ENCODE results near the gene ZFAND5. TPM values are rescaled to one million over a fixed set of nuclear protein-coding genes. Genes with fewer than 3 reads are reported as not detected.
A peak's percentile ranks its signal among the peaks of the same experiment; 100 is the strongest.

ZFAND5 gene
- total RNA-seq, 4 donors from 2014 or later = 124 to 488 (median 288) TPM

DNA sequence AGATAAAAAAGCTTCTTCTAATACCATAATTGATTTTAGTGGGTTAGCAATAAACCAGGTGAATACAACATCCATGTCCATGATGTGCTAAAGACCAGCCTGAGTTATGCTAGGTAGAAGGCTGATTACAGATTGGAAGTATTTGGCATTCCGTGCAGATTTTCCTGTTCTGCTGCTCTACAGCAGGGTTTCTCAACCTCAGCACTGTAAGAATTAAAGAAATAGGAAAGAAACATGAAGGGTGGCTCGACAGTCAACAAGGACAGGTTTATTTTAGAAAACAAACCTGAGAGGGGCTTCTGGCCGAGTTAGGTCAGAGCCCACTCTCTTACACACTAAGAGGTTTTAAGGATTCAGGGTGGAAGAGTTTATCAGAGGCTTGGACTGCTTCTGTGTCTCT is 42.3 kb downstream of the ZFAND5 start:
- H3K36me3 ChIP-seq = no peaks in the 10 kb centered on the region
- no peaks in the 10 kb centered on the region for H3K9me3 ChIP-seq
- peaks cover 0 to 8% (median 0%) of the 10 kb centered on the region in 3 donors for H3K4me1 ChIP-seq
- no peaks in the 10 kb centered on the region for H3K27me3 ChIP-seq
- H3K4me3 ChIP-seq = no peak overlapping the region
- 77 to 90% methylated on average over 2 to 3 of the region's 3 CpGs for whole genome bisulfite sequencing, 2 donors (ENCODE audit: low coverage in 1 of 2)
- H3K27ac ChIP-seq = peak overlapping the region in 1 of 4 donors; percentile 15
- no peak for ATAC-seq
- TF ChIP-seq, protein P1, sequence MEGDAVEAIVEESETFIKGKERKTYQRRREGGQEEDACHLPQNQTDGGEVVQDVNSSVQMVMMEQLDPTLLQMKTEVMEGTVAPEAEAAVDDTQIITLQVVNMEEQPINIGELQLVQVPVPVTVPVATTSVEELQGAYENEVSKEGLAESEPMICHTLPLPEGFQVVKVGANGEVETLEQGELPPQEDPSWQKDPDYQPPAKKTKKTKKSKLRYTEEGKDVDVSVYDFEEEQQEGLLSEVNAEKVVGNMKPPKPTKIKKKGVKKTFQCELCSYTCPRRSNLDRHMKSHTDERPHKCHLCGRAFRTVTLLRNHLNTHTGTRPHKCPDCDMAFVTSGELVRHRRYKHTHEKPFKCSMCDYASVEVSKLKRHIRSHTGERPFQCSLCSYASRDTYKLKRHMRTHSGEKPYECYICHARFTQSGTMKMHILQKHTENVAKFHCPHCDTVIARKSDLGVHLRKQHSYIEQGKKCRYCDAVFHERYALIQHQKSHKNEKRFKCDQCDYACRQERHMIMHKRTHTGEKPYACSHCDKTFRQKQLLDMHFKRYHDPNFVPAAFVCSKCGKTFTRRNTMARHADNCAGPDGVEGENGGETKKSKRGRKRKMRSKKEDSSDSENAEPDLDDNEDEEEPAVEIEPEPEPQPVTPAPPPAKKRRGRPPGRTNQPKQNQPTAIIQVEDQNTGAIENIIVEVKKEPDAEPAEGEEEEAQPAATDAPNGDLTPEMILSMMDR (IDR thresholded peaks at IDR 0.05) = no peak
- TF ChIP-seq EP300 (IDR thresholded peaks at IDR 0.05) (no peak), POLR2AphosphoS5 (IDR thresholded peaks at IDR 0.05) (no peak), POLR2A (IDR thresholded peaks at IDR 0.05) (no peak)

DNA sequence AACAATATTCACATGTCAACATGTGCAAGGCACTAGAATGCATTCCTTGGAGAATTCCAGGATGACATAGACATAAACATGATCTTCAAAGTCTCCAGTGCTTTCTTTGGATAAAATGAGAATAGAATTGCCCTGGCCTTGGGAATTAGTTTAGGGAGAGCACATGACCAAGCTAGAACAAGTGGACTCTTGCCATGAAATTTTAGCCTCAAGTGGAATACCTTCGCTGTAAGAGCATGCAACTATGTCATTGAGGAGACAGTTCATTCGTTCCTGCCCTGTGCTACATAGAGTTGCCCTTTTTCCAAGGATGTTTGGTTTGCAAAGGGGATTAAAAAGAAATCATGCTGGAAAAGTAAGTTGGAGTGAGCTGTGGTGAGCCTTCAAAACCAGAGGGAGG is 42.7 kb downstream of the ZFAND5 start:
- Histone ChIP-seq H3K9me3 (no peaks in the 10 kb centered on the region), H3K36me3 (no peaks in the 10 kb centered on the region), H3K27me3 (no peaks in the 10 kb centered on the region), H3K27ac (peak overlapping the region in 1 of 4 donors; percentile 15), H3K4me3 (no peak overlapping the region), H3K4me1 (peaks cover 0 to 8% (median 0%) of the 10 kb centered on the region in 3 donors)
- peak; percentile 41 for ATAC-seq
- WGBS, 2 donors (ENCODE audit: low coverage in 1 of 2) = 45 to 65% methylated on average over 2 of the region's 2 CpGs
- TF ChIP-seq, protein P1 (IDR thresholded peaks at IDR 0.05) = no peak
- TF ChIP-seq POLR2AphosphoS5 (IDR thresholded peaks at IDR 0.05) (no peak), POLR2A (IDR thresholded peaks at IDR 0.05) (no peak), EP300 (IDR thresholded peaks at IDR 0.05) (no peak)

DNA sequence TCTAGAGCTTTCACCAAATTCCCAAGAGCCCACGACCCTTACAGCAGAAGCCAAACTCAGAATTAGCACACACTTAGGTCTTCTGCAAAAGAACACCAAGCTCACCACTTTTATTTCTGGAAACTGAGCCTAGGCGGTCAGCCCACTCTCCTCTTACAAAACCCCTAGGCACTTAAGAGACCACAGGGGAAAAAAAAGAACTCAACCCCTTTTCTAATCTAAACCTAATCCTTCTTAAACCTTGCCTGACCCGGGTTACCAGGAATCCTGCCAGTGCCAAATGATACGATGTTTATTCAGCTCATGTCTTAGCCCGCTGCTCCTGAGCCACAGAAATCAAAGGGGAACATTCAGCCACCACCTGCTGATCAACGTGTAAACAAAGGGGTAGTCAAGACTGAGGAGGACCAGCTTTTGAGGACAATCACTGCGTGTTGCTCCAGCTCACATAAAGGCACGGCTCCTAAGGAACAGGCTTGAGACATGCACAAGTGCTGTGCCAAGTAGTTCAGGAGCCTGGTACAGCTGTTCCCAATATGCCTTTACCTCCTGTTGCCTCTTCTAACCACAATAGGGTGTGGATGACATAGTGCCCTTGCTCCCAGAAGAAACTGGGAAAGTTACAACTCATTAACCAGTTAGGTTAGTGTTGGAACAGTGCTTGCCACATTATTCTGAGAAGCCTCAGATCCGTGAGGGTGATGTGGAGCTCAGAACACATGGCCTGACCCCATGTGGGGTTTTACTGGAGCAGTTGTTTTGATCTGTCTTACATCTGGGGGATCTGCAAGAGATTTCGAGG is 49.3 kb downstream of the ZFAND5 start:
- no peaks in the 10 kb centered on the region for H3K27me3 ChIP-seq
- peak; percentile 82 for ATAC-seq
- WGBS, 2 donors (ENCODE audit: low coverage in 1 of 2) = 15 to 24% methylated on average over 3 to 10 of the region's 10 CpGs
- TF ChIP-seq, protein P1 (IDR thresholded peaks at IDR 0.05) = no peak
- TF ChIP-seq POLR2AphosphoS5 (IDR thresholded peaks at IDR 0.05) = peak; percentile 34
- no peaks in the 10 kb centered on the region for H3K9me3 ChIP-seq
- peak overlapping the region; percentile 66 to 83 (median 80) for H3K27ac ChIP-seq
- H3K4me3 ChIP-seq = peak overlapping the region in 1 of 2 donors; percentile 25
- H3K4me1 ChIP-seq = peaks cover 4 to 48% (median 16%) of the 10 kb centered on the region in 3 donors
- no peaks in the 10 kb centered on the region for H3K36me3 ChIP-seq

DNA sequence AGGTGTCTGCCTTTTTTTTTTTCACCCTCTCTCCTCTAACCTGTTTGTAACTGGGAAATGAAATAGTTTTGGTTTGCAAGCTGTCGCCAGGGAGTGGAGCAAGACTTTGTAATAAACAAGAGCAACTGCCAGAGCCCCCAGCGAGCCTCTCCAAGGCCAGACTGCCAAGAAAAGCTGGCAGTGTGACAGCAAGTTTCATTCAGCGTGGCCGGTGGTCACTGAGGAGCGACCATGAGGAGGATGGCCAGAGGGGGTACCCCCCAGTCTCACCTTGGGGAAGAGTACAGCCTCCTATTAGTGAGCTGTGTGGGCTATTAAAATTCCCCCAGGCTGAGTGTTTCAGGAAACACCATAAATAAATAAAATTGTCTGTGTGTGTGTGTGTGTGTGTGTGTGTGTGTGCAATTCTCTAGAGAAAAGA is 49.9 kb downstream of the ZFAND5 start:
- peak overlapping the region; percentile 66 to 83 (median 80) for H3K27ac ChIP-seq
- peak overlapping the region in 1 of 2 donors; percentile 25 for H3K4me3 ChIP-seq
- no peaks in the 10 kb centered on the region for H3K27me3 ChIP-seq
- peak; percentile 74 for ATAC-seq
- H3K36me3 ChIP-seq = no peaks in the 10 kb centered on the region
- 0% methylated on average over 2 of the region's 5 CpGs; no CpG with 5 or more reads in 1 of the 2 donors for WGBS, 2 donors (ENCODE audit: low coverage in 1 of 2)
- no peaks in the 10 kb centered on the region for H3K9me3 ChIP-seq
- TF ChIP-seq, protein P1 (IDR thresholded peaks at IDR 0.05) = no peak
- TF ChIP-seq POLR2AphosphoS5 (IDR thresholded peaks at IDR 0.05) = peak; percentile 55
- TF ChIP-seq POLR2A (IDR thresholded peaks at IDR 0.05) = no peak
- TF ChIP-seq EP300 (IDR thresholded peaks at IDR 0.05) = no peak
- peaks cover 4 to 48% (median 16%) of the 10 kb centered on the region in 3 donors for H3K4me1 ChIP-seq

DNA sequence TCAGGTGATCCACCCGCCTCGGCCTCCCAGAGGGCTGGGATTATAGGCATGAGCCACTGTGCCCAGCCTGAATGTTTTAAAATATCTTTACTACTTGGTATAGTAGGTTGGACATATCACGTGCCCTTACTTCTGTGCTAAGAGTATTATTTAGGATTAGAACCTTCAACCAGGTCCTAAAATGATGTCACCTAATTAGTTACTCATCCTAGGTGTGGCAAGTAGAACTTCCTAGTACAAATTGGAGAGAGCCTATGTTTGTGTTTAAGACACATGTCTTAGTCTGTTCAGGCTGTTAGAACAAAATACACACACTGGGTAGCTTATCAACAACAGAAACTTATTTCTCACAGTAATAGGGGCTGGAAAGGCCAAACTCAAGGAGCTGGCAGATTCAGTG is 51.5 kb downstream of the ZFAND5 start:
- Histone ChIP-seq H3K36me3 (no peaks in the 10 kb centered on the region), H3K27me3 (no peaks in the 10 kb centered on the region), H3K4me3 (no peak overlapping the region), H3K4me1 (peaks cover 4 to 56% (median 16%) of the 10 kb centered on the region in 3 donors), H3K9me3 (no peaks in the 10 kb centered on the region), H3K27ac (peak overlapping the region in 3 of 4 donors; percentile 79 to 83 (median 81))
- WGBS, 2 donors (ENCODE audit: low coverage in 1 of 2) = 88% methylated on average over 3 of the region's 3 CpGs; no CpG with 5 or more reads in 1 of the 2 donors
- TF ChIP-seq POLR2A (IDR thresholded peaks at IDR 0.05) = no peak
- TF ChIP-seq, protein P1 (IDR thresholded peaks at IDR 0.05) = no peak
- TF ChIP-seq EP300 (IDR thresholded peaks at IDR 0.05) = no peak
- no peak for TF ChIP-seq POLR2AphosphoS5 (IDR thresholded peaks at IDR 0.05)
- ATAC-seq = no peak
